B cell (primary cell): Measurements from ENCODE around the gene CSNK1G1. TPM values are rescaled to one million over a fixed set of nuclear protein-coding genes. Genes with fewer than 3 reads are reported as not detected.
"Not testable (repeated sequence)": the region's sequence is repeated elsewhere in the genome, so short reads cannot be mapped to it uniquely, and the experiment has no call there.

Experiments
- ATAC-seq: fragments of 200-7000 bp; cut with Tn5 transposase; one replicate; pipeline ENCODE4 v1.10.0; 2021; ENCODE audit warnings: low read depth, mild to moderate bottlenecking, moderate number of reproducible peaks, moderate library complexity
- CTCF ChIA-PET: fragments of 350-600 bp; sonication (Branson Sonifier 250); formaldehyde crosslinking; loops from one replicate; lab custom pipeline; 2021; ENCODE audit warnings: antibody characterized with exemption, inconsistent platforms; lab: Charles Lee
- POLR2A ChIA-PET: fragments of 350-600 bp; sonication (Branson Sonifier 250); formaldehyde crosslinking; loops from one replicate; lab custom pipeline; 2021; ENCODE audit warnings: antibody characterized with exemption; lab: Charles Lee
- DNase-seq: peaks from one replicate; pipeline ENCODE4 v3.0.0; 2013
- H2AFZ ChIP-seq: 2 replicates; pipeline ENCODE4 v1.6.1; 2012; ENCODE audit warnings: mild to moderate bottlenecking, low read depth, low read length; ENCODE audit not compliant: insufficient read depth, poor library complexity, severe bottlenecking
- H3K27ac ChIP-seq, 2 donors: 1 replicate in 1 of 2; 2 replicates in 1 of 2; pipeline ENCODE4 v1.5.1; 2012 to 2013; ENCODE audit warnings: low read length in 2 of 2, mild to moderate bottlenecking in 2 of 2, moderate library complexity in 1 of 2
- H3K27me3 ChIP-seq, 4 experiments: fragments of 200-600 bp in 1 of 4; sonication (generic) in 1 of 4; replicated peaks in 1 of 4; 1 replicate in 2 of 4; 2 replicates in 2 of 4; pipeline versions ENCODE4 v1.6.1 to v1.7.0; 2013 to 2016; ENCODE audit warnings: low read length in 3 of 4, mild to moderate bottlenecking in 2 of 4, mixed read lengths in 1 of 4, moderate library complexity in 1 of 4; ENCODE audit not compliant: insufficient read depth in 4 of 4, control insufficient read depth in 3 of 4; ENCODE audit errors: control extremely low read depth in 1 of 4
- H3K36me3 ChIP-seq, 2 experiments: replicated peaks in 1 of 2; 1 replicate in 1 of 2; 2 replicates in 1 of 2; pipeline versions ENCODE4 v1.6.1 to v1.7.1; 2013; ENCODE audit warnings: low read length in 1 of 2; ENCODE audit not compliant: insufficient read depth in 2 of 2, control insufficient read depth in 1 of 2; ENCODE audit errors: control extremely low read depth in 1 of 2, extremely low read depth in 1 of 2
- H3K4me1 ChIP-seq, 2 donors: fragments of 200-600 bp in 1 of 2; sonication (generic) in 1 of 2; 1 replicate in 1 of 2; 2 replicates in 1 of 2; pipeline versions ENCODE4 v1.5.1 to v1.6.1; 2013 to 2017; ENCODE audit warnings: low read length in 2 of 2; ENCODE audit not compliant: control insufficient read depth in 2 of 2, insufficient read depth in 2 of 2
- H3K4me2 ChIP-seq: replicated peaks from 2 replicates; pipeline ENCODE3; 2012; ENCODE audit warnings: mild to moderate bottlenecking, low read depth, low read length; ENCODE audit not compliant: poor library complexity, severe bottlenecking
- H3K4me3 ChIP-seq, 5 experiments: fragments of 200-600 bp in 1 of 5; sonication (generic) in 1 of 5; 1 replicate in 3 of 5; 2 replicates in 2 of 5; pipeline versions ENCODE4 v1.5.1 to v1.7.0; 2011 to 2016; ENCODE audit warnings: low read length in 4 of 5, mild to moderate bottlenecking in 4 of 5, low read depth in 2 of 5, control low read depth in 1 of 5, moderate library complexity in 1 of 5; ENCODE audit not compliant: insufficient read depth in 1 of 5; ENCODE audit errors: control extremely low read depth in 1 of 5, extremely low read depth in 1 of 5
- H3K79me2 ChIP-seq: fragments of 200-600 bp; sonication (generic); one replicate; pipeline ENCODE4 v1.6.0; 2016; ENCODE audit warnings: low read length; ENCODE audit not compliant: control insufficient read depth, insufficient read depth
- H3K9ac ChIP-seq: fragments of 200-600 bp; sonication (generic); 2 replicates; pipeline ENCODE4 v1.6.1; 2017; ENCODE audit warnings: mild to moderate bottlenecking, low read length, moderate library complexity
- H3K9me3 ChIP-seq, 3 donors: one replicate each; pipeline versions ENCODE4 v1.6.1 to v1.7.1; 2013; ENCODE audit warnings: low read length in 2 of 3; ENCODE audit not compliant: control insufficient read depth in 2 of 3, insufficient read depth in 1 of 3; ENCODE audit errors: control extremely low read depth in 1 of 3
- H4K20me1 ChIP-seq: 2 replicates; pipeline ENCODE4 v1.6.0; 2012; ENCODE audit warnings: mild to moderate bottlenecking, low read length; ENCODE audit not compliant: insufficient read depth, control insufficient read depth, poor library complexity, severe bottlenecking
- H3K27ac Mint-ChIP-seq: one replicate; pipeline ENCODE4 v1.8.0; 2021; ENCODE audit warnings: mixed read lengths
- H3K27me3 Mint-ChIP-seq: one replicate; pipeline ENCODE4 v1.8.0; 2021; ENCODE audit warnings: mixed read lengths
- H3K4me1 Mint-ChIP-seq: one replicate; pipeline ENCODE4 v1.8.0; 2021; ENCODE audit warnings: mixed read lengths
- H3K4me3 Mint-ChIP-seq: one replicate; pipeline ENCODE4 v1.8.0; 2021; ENCODE audit warnings: mixed read lengths
- H3K9me3 Mint-ChIP-seq: one replicate; pipeline ENCODE4 v1.8.0; 2022; ENCODE audit warnings: mixed read lengths; ENCODE audit not compliant: insufficient read depth
- CTCF ChIP-seq: fragments of 200-600 bp; IDR thresholded peaks from one replicate; pipeline ENCODE4 v1.8.0; 2022; ENCODE audit warnings: antibody characterized with exemption, mild to moderate bottlenecking
- EZH2 ChIP-seq: IDR thresholded peaks from 2 replicates; pipeline ENCODE4 v1.6.1; 2012; ENCODE audit warnings: borderline replicate concordance, low read depth, mild to moderate bottlenecking, moderate library complexity, low read length; ENCODE audit not compliant: insufficient read depth, poor library complexity, severe bottlenecking
- WGBS: methylation state at CpG from one replicate; pipeline ENCODE4 v1.1.5; 2013; ENCODE audit warnings: missing lambda C conversion rate; ENCODE audit not compliant: insufficient coverage; 5-methylcytosine and 5-hydroxymethylcytosine counted together
- intact Hi-C: fragments of 100-400 bp; cut with micrococcal nuclease; formaldehyde crosslinking; loops from one replicate; pipeline ENCODE4 v1.10.0; 2022
- polyA plus RNA-seq: library from polyadenylated mRNA; depleted of rRNA; stranded (reverse); fragments of >200 nt; gene quantifications from 2 replicates; pipeline ENCODE4 v1.2.3, GENCODE V29; 2012
- total RNA-seq, 2 donors: library from RNA; stranded (reverse); fragments of 120-200 nt in 1 of 2; gene quantifications; 1 replicate in 1 of 2; 2 replicates in 1 of 2; pipeline versions ENCODE4 v1.2.3 to v1.2.4, GENCODE V29; 2013 to 2022

The CSNK1G1 gene
- total and polyA plus RNA-seq, 2 donors (not counting 1 experiment from before 2014, with no cell fraction given): 5.2 to 40.3 TPM

GRCh38 chr15:64222573-64223366 lies 133.2 kb downstream of the CSNK1G1 start:
- no peak overlapping the region for H3K27ac ChIP-seq
- ChIA-PET CTCF (no interaction called here), POLR2A (no interaction called here)
- peaks cover 1 to 13% (median 5%) of the 10 kb centered on the region in 3 donors for H3K9me3 ChIP-seq
- no peaks in the 10 kb centered on the region for H4K20me1 ChIP-seq
- no peak for ATAC-seq
- H3K27ac Mint-ChIP-seq: no peak overlapping the region
- H2AFZ ChIP-seq: no peak overlapping the region
- H3K4me2 ChIP-seq: no peak overlapping the region
- H3K4me3 Mint-ChIP-seq: no peak overlapping the region
- TF ChIP-seq EZH2 (no peak), CTCF (no peak)
- no peak overlapping the region for H3K4me3 ChIP-seq
- no peak overlapping the region for H3K9ac ChIP-seq
- no peaks in the 10 kb centered on the region for H3K79me2 ChIP-seq
- no peaks in the 10 kb centered on the region for H3K27me3 ChIP-seq
- no peak for DNase-seq
- no peaks in the 10 kb centered on the region for H3K36me3 ChIP-seq
- H3K9me3 Mint-ChIP-seq: no peaks in the 10 kb centered on the region
- no CpG with 5 or more reads among the region's 3 CpGs for WGBS
- intact Hi-C loops: no loop called here
- no peaks in the 10 kb centered on the region for H3K4me1 Mint-ChIP-seq
- H3K4me1 ChIP-seq: no peaks in the 10 kb centered on the region
- H3K27me3 Mint-ChIP-seq: no peaks in the 10 kb centered on the region

GRCh38 chr15:64221911-64222310 lies 134.1 kb downstream of the CSNK1G1 start:
- H3K27ac ChIP-seq, POLR2A ChIA-PET, H3K9ac ChIP-seq, H3K27ac Mint-ChIP-seq, ATAC-seq, H3K27me3 ChIP-seq, H3K4me2 ChIP-seq, DNase-seq, H3K27me3 Mint-ChIP-seq, H4K20me1 ChIP-seq, intact Hi-C loops, H3K36me3 ChIP-seq, H2AFZ ChIP-seq, CTCF ChIA-PET, H3K4me1 ChIP-seq, H3K4me3 ChIP-seq, H3K9me3 Mint-ChIP-seq, H3K79me2 ChIP-seq, H3K4me1 Mint-ChIP-seq, H3K4me3 Mint-ChIP-seq: not testable (repeated sequence)
- peaks cover 1 to 13% (median 5%) of the 10 kb centered on the region in 3 donors for H3K9me3 ChIP-seq
- no CpG with 5 or more reads among the region's 1 CpG for WGBS

GRCh38 chr15:64217429-64217750 lies 138.6 kb downstream of the CSNK1G1 start:
- intact Hi-C loops, ATAC-seq, H4K20me1 ChIP-seq, H3K9ac ChIP-seq, H3K27ac ChIP-seq, H3K27me3 Mint-ChIP-seq, POLR2A ChIA-PET, H3K4me1 Mint-ChIP-seq, H3K27me3 ChIP-seq, H3K4me2 ChIP-seq, H3K9me3 ChIP-seq, H3K79me2 ChIP-seq, CTCF ChIA-PET, DNase-seq, H3K4me3 Mint-ChIP-seq, H2AFZ ChIP-seq, H3K4me3 ChIP-seq, H3K4me1 ChIP-seq, H3K9me3 Mint-ChIP-seq, H3K27ac Mint-ChIP-seq: not testable (repeated sequence)
- peaks cover 0 to 12% of the 10 kb centered on the region in 2 experiments for H3K36me3 ChIP-seq
- 96% methylated on average over 3 of the region's 5 CpGs for whole genome bisulfite sequencing
